ENCODE results near the gene BCAN.

The BCAN gene

DNA sequence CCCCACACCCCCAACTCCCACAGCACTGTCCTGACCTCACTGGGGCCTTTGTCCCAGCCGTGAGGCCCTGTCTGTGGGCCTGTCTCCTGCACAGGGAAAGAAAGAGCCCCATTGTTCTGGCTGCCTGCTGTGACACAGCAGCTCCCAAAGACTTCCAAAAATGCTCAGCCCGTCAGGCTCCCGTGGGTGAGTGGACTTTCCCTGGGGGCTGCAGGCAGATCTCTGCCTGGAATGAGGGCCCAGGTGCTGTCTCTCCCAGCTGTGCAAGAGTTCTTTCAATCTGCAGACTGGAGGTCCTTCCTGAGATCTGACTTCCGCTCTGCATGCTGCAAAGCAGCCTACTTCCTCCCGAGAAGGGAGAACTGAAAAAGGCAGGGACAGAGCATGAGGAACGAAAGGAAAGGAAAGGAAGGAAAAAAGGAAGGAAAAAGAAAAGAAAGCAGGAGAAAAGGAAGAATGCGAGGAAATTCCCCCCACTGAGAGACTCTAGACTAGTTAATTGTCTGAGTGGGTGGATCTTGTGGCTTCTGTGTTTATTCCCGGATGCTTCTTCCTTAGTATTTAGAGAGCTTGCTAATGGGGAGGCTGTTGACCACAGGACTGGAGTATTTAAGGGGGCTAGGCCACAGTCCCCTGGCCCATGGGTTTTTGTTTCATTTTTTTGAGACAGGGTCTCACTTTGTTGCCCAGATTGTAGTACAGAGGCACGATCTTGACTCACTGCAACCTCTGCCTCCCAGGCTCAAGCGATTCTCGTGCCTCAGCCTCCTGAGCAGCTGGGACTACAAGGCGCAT, 20.3 kb downstream of the BCAN start:
- H3K4me3 ChIP-seq (ENCODE audit: low read depth, low read length) = no peak overlapping the region
- TF ChIP-seq, protein P1, sequence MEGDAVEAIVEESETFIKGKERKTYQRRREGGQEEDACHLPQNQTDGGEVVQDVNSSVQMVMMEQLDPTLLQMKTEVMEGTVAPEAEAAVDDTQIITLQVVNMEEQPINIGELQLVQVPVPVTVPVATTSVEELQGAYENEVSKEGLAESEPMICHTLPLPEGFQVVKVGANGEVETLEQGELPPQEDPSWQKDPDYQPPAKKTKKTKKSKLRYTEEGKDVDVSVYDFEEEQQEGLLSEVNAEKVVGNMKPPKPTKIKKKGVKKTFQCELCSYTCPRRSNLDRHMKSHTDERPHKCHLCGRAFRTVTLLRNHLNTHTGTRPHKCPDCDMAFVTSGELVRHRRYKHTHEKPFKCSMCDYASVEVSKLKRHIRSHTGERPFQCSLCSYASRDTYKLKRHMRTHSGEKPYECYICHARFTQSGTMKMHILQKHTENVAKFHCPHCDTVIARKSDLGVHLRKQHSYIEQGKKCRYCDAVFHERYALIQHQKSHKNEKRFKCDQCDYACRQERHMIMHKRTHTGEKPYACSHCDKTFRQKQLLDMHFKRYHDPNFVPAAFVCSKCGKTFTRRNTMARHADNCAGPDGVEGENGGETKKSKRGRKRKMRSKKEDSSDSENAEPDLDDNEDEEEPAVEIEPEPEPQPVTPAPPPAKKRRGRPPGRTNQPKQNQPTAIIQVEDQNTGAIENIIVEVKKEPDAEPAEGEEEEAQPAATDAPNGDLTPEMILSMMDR (IDR thresholded peaks at IDR 0.05; ENCODE audit: low read depth, low read length) = no peak

GRCh38 chr1:156662800-156663055, 20.8 kb downstream of the BCAN start:
- H3K4me3 ChIP-seq (ENCODE audit: low read depth, low read length) = no peak overlapping the region
- TF ChIP-seq, protein P1 (IDR thresholded peaks at IDR 0.05; ENCODE audit: low read depth, low read length) = no peak

DNA sequence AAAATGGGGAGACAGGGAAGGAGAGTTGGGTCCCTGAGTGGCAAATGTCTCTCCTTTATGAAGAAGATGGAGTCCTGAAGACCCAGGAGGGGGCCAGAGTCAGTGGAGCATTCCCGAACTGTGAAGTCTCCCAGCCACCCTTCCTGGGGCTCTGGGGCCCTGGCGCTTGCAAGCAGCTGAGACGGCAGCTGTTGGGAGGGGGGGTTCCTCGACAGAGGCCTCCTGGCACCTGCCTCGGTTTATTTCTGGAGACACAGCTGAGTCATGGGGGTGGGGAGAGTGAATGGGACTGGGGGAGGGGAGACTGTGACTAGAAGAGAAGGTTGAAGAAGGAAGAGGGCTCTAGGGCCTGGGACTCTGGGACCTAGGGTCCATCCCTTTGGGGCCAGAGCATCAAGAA, 21.3 kb downstream of the BCAN start:
- H3K4me3 ChIP-seq (ENCODE audit: low read depth, low read length) = no peak overlapping the region
- TF ChIP-seq, protein P1 (IDR thresholded peaks at IDR 0.05; ENCODE audit: low read depth, low read length) = no peak

- TF ChIP-seq, protein P1 (IDR thresholded peaks at IDR 0.05; ENCODE audit: low read depth, low read length) = no peak
- H3K4me3 ChIP-seq (ENCODE audit: low read depth, low read length) = no peak overlapping the region
Measured at GRCh38 chr1:156664046-156664766, 22.3 kb downstream of the BCAN start.

DNA sequence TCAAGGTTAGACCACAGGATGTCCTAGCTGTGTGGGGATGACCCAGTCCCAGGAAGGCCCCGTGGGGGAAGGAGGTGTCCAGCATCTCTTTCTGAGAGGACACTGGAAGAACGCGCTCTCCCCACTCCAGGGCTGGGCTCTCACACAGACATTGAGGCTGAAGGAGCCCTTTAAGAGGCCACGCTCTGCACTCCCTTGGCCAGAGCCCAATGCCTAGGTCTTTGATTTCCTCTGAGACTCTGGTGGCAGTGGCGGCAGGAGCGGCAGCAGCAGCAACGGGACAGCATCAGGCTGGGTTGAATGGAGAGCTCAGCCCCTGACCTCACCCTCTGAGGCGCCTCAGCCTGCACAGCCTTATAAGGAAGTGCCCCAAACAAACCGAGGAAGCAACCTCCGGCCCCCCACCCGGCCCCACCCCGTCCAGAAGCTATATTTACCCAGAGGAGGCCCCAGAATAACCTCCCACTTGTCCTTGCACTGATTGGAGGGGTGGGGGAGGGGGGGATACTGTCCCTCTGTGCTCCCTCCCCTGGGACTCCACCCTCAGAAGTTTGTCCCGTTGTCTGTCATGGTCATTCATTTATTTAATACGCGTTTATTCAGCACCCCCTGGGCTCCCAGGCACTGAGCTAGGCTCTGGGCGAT, 23.0 kb downstream of the BCAN start:
- TF ChIP-seq, protein P1 (IDR thresholded peaks at IDR 0.05; ENCODE audit: low read depth, low read length) = no peak
- H3K4me3 ChIP-seq (ENCODE audit: low read depth, low read length) = no peak overlapping the region

GRCh38 chr1:156665539-156665938, 23.6 kb downstream of the BCAN start:
- TF ChIP-seq, protein P1 (IDR thresholded peaks at IDR 0.05; ENCODE audit: low read depth, low read length) = no peak
- H3K4me3 ChIP-seq (ENCODE audit: low read depth, low read length) = no peak overlapping the region

Data from WI38 (cell line).